ENCODE data around the gene EMP1. TPM values are rescaled to one million over a fixed set of nuclear protein-coding genes. Genes with fewer than 3 reads are reported as not detected.

Gene EMP1
- total and polyA plus RNA-seq, 2 of the 13 experiments (the other 11 are each of a cell fraction or from before 2014, with no cell fraction given): 0.13 to 0.61 TPM

DNA sequence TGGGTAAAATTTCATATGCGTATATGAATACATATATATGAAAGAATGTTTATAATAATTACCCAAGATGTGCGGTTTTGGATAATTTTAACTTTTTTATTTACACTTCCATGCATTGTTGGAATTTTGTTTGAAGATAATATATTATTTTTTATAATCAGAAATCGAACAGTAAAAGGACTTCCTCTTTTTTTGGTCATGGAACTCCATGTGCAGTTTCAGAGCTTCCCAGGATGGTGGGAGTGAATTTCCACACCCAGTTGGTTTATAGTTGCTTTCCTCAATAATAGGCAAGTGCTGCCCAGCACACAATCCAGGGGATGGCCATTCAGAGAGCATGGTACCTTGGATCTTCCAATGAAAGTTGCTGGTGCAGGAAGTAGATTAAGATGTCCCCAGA lies 6.3 kb upstream of the EMP1 start:
- CTCF ChIA-PET (ENCODE audit: low intra/inter-chr PET ratio, low total read pairs): no interaction called here

More for the DNA sequence above, 6.3 kb upstream of the EMP1 start:
- Histone ChIP-seq H3K27me3 (ENCODE audit: control insufficient read depth in 1 of 2, insufficient read depth in 2 of 2, low read length in 2 of 2) (peaks cover 0 to 6% of the 10 kb centered on the region in 2 experiments; a peak in 2 of 5 replicates), H3K9ac (ENCODE audit: insufficient read depth, low read depth, low read length) (no peak overlapping the region), H2AFZ (ENCODE audit: low read length) (no peak overlapping the region), H3K9me3 (ENCODE audit: low read length) (no peaks in the 10 kb centered on the region), H3K27ac (ENCODE audit: extremely low read length, insufficient read depth, low read length) (no peak overlapping the region), H3K79me2 (ENCODE audit: insufficient read depth, low read length) (no peaks in the 10 kb centered on the region), H3K4me2 (ENCODE audit: low read depth, low read length) (no peak overlapping the region), H3K36me3 (replicated peaks in 1 of 2; ENCODE audit: control insufficient read depth in 1 of 2, insufficient read depth in 2 of 2, low read length in 2 of 2) (no peaks in the 10 kb centered on the region), H4K20me1 (ENCODE audit: insufficient read depth, low read length) (no peaks in the 10 kb centered on the region), H3K4me1 (ENCODE audit: insufficient read depth, low read length) (peaks cover 9% of the 10 kb centered on the region; the same call in 1 of the 2 replicates), H3K4me3 (replicated peaks in 1 of 3; ENCODE audit: insufficient read depth in 1 of 3, low read depth in 2 of 3, low read length in 3 of 3) (no peak overlapping the region)
- WGBS (ENCODE audit: low lambda C conversion rate): 31% methylated on average over 3 of the region's 3 CpGs
- FAIRE-seq (no peak), DNase-seq (ENCODE audit: low spot score) (no peak), ATAC-seq (no peak)
- POLR2A ChIA-PET: no interaction called here
- intact Hi-C loops (cut with micrococcal nuclease; ENCODE audit: unreplicated experiment) (no loop called here), in situ Hi-C loops (cut with HindIII; ENCODE audit: extremely low pct_ligation_motif_present, low pct_unique_long_range_greater_than_20kb) (no loop called here)
- TF ChIP-seq ZSCAN22 (CRISPR knock-in tag; IDR thresholded peaks at IDR 0.05): no peak
- no peak for TF ChIP-seq ZNF296 (CRISPR knock-in tag; conservative IDR thresholded peaks at IDR 0.05)
- TF ChIP-seq, protein P1, sequence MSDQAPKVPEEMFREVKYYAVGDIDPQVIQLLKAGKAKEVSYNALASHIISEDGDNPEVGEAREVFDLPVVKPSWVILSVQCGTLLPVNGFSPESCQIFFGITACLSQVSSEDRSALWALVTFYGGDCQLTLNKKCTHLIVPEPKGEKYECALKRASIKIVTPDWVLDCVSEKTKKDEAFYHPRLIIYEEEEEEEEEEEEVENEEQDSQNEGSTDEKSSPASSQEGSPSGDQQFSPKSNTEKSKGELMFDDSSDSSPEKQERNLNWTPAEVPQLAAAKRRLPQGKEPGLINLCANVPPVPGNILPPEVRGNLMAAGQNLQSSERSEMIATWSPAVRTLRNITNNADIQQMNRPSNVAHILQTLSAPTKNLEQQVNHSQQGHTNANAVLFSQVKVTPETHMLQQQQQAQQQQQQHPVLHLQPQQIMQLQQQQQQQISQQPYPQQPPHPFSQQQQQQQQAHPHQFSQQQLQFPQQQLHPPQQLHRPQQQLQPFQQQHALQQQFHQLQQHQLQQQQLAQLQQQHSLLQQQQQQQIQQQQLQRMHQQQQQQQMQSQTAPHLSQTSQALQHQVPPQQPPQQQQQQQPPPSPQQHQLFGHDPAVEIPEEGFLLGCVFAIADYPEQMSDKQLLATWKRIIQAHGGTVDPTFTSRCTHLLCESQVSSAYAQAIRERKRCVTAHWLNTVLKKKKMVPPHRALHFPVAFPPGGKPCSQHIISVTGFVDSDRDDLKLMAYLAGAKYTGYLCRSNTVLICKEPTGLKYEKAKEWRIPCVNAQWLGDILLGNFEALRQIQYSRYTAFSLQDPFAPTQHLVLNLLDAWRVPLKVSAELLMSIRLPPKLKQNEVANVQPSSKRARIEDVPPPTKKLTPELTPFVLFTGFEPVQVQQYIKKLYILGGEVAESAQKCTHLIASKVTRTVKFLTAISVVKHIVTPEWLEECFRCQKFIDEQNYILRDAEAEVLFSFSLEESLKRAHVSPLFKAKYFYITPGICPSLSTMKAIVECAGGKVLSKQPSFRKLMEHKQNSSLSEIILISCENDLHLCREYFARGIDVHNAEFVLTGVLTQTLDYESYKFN (CRISPR knock-in tag; conservative IDR thresholded peaks at IDR 0.05): no peak
- TF ChIP-seq ELF4 (CRISPR knock-in tag; IDR thresholded peaks at IDR 0.05; ENCODE audit: borderline replicate concordance): no peak
- no peak for TF ChIP-seq GPN1 (CRISPR knock-in tag; IDR thresholded peaks at IDR 0.05; ENCODE audit: borderline replicate concordance)
- no peak for TF ChIP-seq ZNF607 (CRISPR knock-in tag; IDR thresholded peaks at IDR 0.05; ENCODE audit: borderline replicate concordance)
- TF ChIP-seq ISX (CRISPR knock-in tag; conservative IDR thresholded peaks at IDR 0.05): no peak
- TF ChIP-seq, protein P2, sequence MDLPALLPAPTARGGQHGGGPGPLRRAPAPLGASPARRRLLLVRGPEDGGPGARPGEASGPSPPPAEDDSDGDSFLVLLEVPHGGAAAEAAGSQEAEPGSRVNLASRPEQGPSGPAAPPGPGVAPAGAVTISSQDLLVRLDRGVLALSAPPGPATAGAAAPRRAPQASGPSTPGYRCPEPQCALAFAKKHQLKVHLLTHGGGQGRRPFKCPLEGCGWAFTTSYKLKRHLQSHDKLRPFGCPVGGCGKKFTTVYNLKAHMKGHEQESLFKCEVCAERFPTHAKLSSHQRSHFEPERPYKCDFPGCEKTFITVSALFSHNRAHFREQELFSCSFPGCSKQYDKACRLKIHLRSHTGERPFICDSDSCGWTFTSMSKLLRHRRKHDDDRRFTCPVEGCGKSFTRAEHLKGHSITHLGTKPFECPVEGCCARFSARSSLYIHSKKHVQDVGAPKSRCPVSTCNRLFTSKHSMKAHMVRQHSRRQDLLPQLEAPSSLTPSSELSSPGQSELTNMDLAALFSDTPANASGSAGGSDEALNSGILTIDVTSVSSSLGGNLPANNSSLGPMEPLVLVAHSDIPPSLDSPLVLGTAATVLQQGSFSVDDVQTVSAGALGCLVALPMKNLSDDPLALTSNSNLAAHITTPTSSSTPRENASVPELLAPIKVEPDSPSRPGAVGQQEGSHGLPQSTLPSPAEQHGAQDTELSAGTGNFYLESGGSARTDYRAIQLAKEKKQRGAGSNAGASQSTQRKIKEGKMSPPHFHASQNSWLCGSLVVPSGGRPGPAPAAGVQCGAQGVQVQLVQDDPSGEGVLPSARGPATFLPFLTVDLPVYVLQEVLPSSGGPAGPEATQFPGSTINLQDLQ (CRISPR knock-in tag; IDR thresholded peaks at IDR 0.05): no peak
- no TSS peak for BruUV-seq (replicated peaks)

Data from HepG2 (cell line).